Gastroesophageal sphincter (tissue), 3 donors: Measurements from ENCODE around the gene ABCC5.
"Not testable (repeated sequence)": the region's sequence is repeated elsewhere in the genome, so short reads cannot be mapped to it uniquely, and the experiment has no call there.

Experiments
- CTCF ChIP-seq, 4 experiments: fragments of 200-600 bp in 2 of 4; fragments of 450-650 bp in 2 of 4; sonication (generic) in 1 of 4; IDR thresholded peaks; one replicate each; pipeline ENCODE4 v1.5.1; 2017 to 2019; ENCODE audit warnings: antibody characterized with exemption in 4 of 4, mild to moderate bottlenecking in 2 of 4, moderate library complexity in 2 of 4
- EP300 ChIP-seq: sonication (generic); formaldehyde crosslinking; IDR thresholded peaks from one replicate; pipeline ENCODE4 v1.6.1; 2017; ENCODE audit warnings: antibody characterized with exemption, mild to moderate bottlenecking
- POLR2A ChIP-seq, 2 donors: fragments of 450-650 bp; IDR thresholded peaks; one replicate each; pipeline ENCODE4 v1.6.1; 2017; ENCODE audit warnings: antibody characterized with exemption in 2 of 2, mild to moderate bottlenecking in 2 of 2, moderate library complexity in 1 of 2

GRCh38 chr3:184007143-184007813 lies 10.4 kb downstream of the ABCC5 start:
- not testable (repeated sequence) for TF ChIP-seq CTCF (IDR thresholded peaks at IDR 0.05); POLR2A (IDR thresholded peaks at IDR 0.05); EP300
